Left lobe of liver (tissue), 2 donors: ENCODE results near the gene TBCEL. TPM values are rescaled to one million over a fixed set of nuclear protein-coding genes. Genes with fewer than 3 reads are reported as not detected.
"Not testable (repeated sequence)": the region's sequence is repeated elsewhere in the genome, so short reads cannot be mapped to it uniquely, and the experiment has no call there.

Source experiments
- ATAC-seq: fragments of 200-7000 bp; cut with Tn5 transposase; one replicate; pipeline ENCODE4 v1.9.1; 2020; ENCODE audit warnings: mild to moderate bottlenecking, moderate library complexity
- DNase-seq: peaks from one replicate; pipeline ENCODE4 v3.0.0-alpha.2; 2020; ENCODE audit warnings: low spot score
- total RNA-seq: library from RNA; stranded (reverse); gene quantifications from one replicate; pipeline ENCODE4 v1.2.1, GENCODE V29; 2021
- donor health status: DM: no; HTN: no; CAD: no; lungs with moderate emphysema.
- donor health status: DM: no; HTN: yes; CAD: no.

The TBCEL gene
- total RNA-seq, 1 donor from 2014 or later: 20.5 TPM

- DNase-seq (no peak), ATAC-seq (peak; percentile 58)
Measured at GRCh38 chr11:121105063-121105480, 81.2 kb downstream of the TBCEL start.

DNA sequence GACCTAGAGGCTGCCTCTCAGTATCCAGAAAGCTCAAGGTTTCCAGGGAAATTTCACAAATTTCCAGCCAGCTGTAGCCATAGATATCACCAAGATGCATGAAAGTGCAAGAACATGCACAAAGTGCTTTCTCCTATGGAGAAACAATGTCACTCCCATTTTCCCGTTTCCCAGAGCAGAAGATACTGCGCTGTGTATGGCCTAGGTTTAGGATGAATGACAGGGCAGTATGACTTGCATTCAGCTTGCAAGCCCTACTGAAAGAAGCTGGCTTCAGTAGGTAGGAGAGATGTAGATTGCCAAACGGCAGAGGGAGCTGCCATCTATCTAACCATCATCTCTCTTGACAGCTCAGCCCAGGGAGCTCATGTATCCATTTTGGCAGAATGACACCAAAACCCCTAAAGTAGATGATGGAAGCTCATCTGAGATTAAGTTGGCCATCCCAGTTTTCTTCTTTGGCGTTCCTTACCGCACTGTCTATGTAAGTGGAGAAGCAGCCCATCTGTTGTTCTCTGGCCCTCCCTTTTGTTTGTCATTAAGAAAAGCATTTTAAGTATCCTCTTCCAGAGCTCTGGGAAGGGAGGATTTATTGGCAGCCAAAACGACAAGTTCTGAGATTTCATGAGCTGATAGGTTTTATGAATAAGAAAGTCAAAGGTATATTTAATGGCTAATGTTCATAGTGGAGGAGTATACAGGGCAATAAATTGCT is 81.7 kb downstream of the TBCEL start:
- ATAC-seq (no peak), DNase-seq (no peak)

GRCh38 chr11:121106812-121107211 is 82.9 kb downstream of the TBCEL start:
- DNase-seq: no peak
- no peak for ATAC-seq

GRCh38 chr11:121108413-121108812 is 84.5 kb downstream of the TBCEL start:
- no peak for DNase-seq

GRCh38 chr11:121109471-121109870 is 85.6 kb downstream of the TBCEL start:
- ATAC-seq (no peak), DNase-seq (no peak)

More at GRCh38 chr11:121108413-121108812, 84.5 kb downstream of the TBCEL start:
- ATAC-seq: no peak

- ATAC-seq (no peak), DNase-seq (no peak)
Measured at GRCh38 chr11:121109916-121110586, 86.1 kb downstream of the TBCEL start.

- ATAC-seq (no peak), DNase-seq (no peak)
Measured at GRCh38 chr11:121110871-121111724, 87.2 kb downstream of the TBCEL start.

DNA sequence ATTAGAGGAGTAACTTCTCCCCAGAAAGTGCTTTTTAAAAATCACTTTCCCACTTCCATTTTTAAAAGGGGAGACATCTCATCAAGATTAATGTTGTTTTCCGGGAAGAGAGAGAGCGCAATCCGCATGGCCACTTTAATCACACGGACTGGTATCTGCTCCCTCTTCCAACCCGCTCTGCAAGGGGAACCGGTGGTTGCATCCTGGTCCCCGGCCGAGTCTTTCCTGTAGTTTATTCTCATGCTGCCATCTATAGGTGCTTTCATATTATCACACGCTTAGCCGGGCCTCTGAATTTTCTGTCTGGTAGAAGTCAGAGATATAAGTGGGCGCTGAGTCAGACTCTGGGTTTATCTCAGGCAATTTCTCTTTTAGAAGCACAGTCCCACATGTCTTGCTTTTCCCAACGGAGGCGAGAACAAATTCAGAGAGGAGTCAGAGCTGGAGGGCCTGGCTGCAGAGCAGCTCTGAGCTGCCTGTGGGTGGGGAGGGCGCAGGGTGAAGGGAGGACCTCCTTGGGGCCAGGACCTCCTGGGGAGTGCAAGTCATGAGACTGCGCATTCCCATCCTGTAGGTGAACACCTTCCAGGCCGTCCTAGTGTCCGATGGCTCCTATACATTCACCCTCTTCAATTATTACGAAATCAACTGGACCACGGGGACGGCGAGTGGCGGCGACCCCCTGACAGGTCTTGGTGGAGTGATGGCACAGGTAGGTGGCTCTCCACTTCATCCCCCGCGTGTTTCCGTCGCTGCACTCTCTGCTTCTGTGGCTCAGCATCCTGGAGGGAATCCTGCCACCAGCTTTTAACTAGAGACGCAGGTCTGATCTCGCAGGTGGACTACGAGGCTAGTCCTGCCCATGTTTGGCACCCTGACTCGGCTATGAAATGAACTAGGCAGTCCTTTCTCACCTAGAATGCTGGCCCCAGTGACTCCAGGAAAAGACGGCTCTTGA is 88.9 kb downstream of the TBCEL start:
- DNase-seq: peak; percentile 64
- ATAC-seq: peak; percentile 99

- ATAC-seq: no peak
Measured at GRCh38 chr11:121113611-121114010, 89.7 kb downstream of the TBCEL start.

GRCh38 chr11:121115024-121115423 is 91.1 kb downstream of the TBCEL start:
- not testable (repeated sequence) for DNase-seq, ATAC-seq

More at GRCh38 chr11:121113611-121114010, 89.7 kb downstream of the TBCEL start:
- DNase-seq: no peak

- DNase-seq: no peak
Measured at GRCh38 chr11:121117788-121118187, 93.9 kb downstream of the TBCEL start.

DNA sequence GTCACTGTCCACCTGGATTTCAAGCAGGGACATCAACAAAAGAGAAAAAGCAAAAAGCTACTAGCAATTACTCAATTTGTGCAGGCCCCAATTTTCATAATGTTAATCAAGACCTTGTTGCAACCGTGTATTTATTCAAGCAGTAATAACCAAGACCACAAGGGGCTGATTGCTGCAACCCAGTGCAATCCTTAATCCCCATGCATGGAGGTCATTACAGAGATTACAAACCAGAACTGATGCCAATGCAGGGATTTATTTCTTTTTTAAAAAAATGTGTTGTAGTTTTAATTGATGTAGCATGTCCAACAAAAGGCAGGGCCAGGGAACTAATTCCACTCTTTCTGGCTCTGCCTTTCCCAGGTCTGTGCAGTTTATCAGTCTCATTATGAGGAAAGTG is 95.5 kb downstream of the TBCEL start:
- ATAC-seq (peak; percentile 72), DNase-seq (no peak)

More at GRCh38 chr11:121117788-121118187, 93.9 kb downstream of the TBCEL start:
- ATAC-seq: no peak

- ATAC-seq (no peak), DNase-seq (no peak)
Measured at GRCh38 chr11:121122328-121122727, 98.4 kb downstream of the TBCEL start.

DNA sequence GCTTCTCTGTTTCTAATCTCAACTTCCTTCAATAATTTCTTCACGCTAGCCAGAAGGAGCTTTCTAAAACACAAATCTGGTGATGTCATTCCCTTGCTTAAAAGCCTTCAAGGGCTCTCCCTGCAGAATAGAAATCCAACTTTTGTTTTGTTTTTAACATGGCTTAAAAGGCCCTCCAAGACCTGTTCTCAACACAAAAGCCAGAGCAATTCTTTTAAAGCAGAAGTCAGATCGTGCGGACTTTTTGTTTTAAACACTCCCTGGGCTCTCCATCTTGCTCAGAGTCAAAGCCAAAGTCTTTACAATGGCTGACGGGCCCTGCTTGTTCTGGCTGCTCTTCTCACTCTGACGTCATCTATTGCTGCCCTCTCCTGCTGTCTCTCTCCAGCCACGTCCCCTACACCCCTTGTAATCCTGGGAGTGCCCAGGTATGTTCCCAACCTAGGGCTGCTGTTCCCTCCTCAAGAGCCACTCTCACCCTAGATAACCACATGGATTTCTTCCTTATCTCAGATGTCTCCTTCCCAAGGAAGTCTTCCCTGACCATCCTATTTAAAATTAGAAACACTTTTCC is 99.7 kb downstream of the TBCEL start:
- no peak for DNase-seq
- no peak for ATAC-seq

GRCh38 chr11:121127809-121128208 is 103.9 kb downstream of the TBCEL start:
- DNase-seq (no peak), ATAC-seq (no peak)

DNA sequence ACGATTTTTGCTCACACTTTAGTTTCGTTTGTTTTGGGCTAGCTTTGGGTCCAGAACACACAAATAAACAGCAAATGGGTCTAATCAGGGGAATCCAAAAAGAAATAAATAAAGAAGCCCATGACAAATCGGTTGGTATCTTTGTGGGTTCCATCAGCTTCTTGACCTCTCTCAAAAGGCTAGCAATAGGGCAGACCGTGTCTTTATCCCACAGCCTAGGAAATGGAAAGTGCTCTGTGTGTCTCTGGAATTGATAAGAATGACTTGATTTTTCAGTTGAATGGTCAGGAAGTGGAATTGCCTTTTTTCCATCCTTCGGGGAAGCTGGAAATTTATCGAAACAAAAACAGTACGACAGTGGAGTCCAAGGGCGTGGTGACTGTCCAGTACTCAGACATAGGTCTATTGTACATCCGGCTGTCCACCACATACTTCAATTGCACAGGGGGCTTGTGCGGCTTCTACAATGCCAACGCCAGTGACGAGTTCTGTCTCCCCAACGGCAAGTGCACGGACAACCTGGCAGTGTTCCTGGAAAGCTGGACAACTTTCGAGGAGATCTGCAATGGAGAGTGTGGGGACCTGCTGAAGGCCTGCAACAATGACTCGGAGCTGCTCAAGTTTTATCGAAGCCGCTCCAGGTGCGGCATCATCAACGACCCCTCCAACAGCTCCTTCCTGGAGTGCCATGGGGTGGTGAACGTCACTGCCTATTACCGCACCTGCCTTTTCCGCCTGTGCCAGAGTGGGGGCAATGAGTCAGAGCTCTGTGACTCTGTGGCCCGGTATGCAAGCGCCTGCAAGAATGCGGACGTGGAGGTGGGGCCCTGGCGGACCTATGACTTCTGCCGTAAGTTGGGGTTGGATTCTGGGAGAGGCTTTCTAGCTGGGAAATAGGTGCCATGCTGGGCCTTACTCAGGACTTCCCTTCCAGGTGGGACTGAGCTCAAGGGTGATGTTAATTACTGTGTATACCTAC is 105.7 kb downstream of the TBCEL start:
- no peak for ATAC-seq
- DNase-seq: no peak

DNA sequence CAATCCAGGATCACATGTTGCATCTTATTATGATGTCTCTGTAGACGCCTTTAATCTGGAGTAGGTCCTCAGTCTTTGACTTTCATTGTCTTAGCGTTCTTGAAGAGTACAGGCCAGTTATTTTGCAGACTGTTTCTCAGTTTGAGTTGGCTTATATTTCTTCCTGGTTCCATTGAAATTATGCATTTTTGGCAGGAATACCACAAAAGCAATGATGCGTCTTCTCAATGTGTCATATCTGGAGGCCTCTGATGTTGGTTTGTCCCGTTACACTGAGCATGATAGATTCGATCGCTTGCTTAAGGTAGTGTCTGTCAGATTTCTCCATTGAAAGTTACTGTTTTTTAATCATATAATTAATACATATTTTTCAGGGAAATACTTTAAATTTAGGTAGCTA is 107.8 kb downstream of the TBCEL start:
- DNase-seq (no peak), ATAC-seq (no peak)

DNA sequence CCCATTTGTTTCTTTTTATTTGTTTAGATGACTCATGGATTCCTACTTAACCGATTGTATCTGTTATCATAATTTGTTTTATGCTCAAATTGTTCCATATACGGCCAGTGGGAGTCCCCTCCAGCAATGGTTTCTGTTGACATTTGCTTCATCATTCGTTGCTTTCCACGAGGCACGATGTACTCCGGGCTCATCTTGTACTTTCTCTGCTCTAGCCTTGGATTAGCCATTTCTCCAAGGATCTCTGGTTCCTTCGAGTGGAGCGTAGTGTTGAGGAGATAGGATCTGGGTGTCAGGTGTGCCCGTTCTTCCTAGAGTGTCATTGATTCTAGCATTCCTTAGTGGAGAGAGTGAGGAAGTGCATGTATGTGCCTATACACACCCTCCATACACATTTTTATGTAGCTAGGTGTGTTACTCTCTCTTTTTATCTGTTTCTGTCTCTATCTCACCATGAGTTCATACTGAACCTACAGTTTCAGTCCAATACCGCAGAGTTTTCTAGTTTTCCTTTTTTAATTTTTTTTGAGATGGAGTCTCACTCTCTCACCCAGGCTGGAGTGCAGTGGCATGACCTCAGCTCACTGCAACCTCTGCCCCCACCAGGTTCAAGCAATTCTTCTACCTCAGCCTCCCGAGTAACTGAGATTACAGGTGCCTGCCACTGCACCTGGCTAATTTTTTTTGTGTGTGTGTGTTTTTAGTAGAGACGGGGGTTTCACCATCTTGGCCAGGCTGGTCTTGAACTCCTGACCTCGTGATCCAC is 108.5 kb downstream of the TBCEL start:
- no peak for ATAC-seq

More for the DNA sequence above, 108.5 kb downstream of the TBCEL start:
- DNase-seq: no peak
